ENCODE measurements around the gene ARHGAP24.

Gene ARHGAP24

GRCh38 chr4:85474818-85475630 lies at the start of gene ARHGAP24:
Gene ARHGAP24, plus strand, starts transcription at chr4:85475150.
- Histone ChIP-seq H3K9ac (ENCODE audit: low read length) (no peak within 1 kb of the TSS), H3K4me3 (ENCODE audit: low read length) (peak within 1 kb of the TSS; percentile 81), H3K27me3 (ENCODE audit: control insufficient read depth, insufficient read depth, low read length) (no peaks in the 10 kb centered on the region), H3K27ac (ENCODE audit: low read depth, low read length) (peak within 1 kb of the TSS; percentile 27), H3K36me3 (ENCODE audit: control insufficient read depth, insufficient read depth, low read length) (no peaks in the 10 kb centered on the region), H3K4me1 (ENCODE audit: control insufficient read depth, insufficient read depth, low read length) (no peaks in the 10 kb centered on the region)

GRCh38 chr4:85426366-85426765 lies 48.6 kb upstream of the ARHGAP24 start:
- Histone ChIP-seq H3K27me3 (ENCODE audit: control insufficient read depth, insufficient read depth, low read length) (no peaks in the 10 kb centered on the region), H3K36me3 (ENCODE audit: control insufficient read depth, insufficient read depth, low read length) (no peaks in the 10 kb centered on the region), H3K4me1 (ENCODE audit: control insufficient read depth, insufficient read depth, low read length) (no peaks in the 10 kb centered on the region), H3K4me3 (ENCODE audit: low read length) (no peak overlapping the region), H3K9ac (ENCODE audit: low read length) (no peak overlapping the region), H3K27ac (ENCODE audit: low read depth, low read length) (no peak overlapping the region)

GRCh38 chr4:85427123-85427522 lies 47.8 kb upstream of the ARHGAP24 start:
- Histone ChIP-seq H3K27me3 (ENCODE audit: control insufficient read depth, insufficient read depth, low read length) (no peaks in the 10 kb centered on the region), H3K36me3 (ENCODE audit: control insufficient read depth, insufficient read depth, low read length) (no peaks in the 10 kb centered on the region), H3K9ac (ENCODE audit: low read length) (no peak overlapping the region), H3K4me1 (ENCODE audit: control insufficient read depth, insufficient read depth, low read length) (no peaks in the 10 kb centered on the region), H3K4me3 (ENCODE audit: low read length) (no peak overlapping the region), H3K27ac (ENCODE audit: low read depth, low read length) (no peak overlapping the region)

GRCh38 chr4:85430226-85430625 lies 44.7 kb upstream of the ARHGAP24 start:
- Histone ChIP-seq H3K36me3 (ENCODE audit: control insufficient read depth, insufficient read depth, low read length) (no peaks in the 10 kb centered on the region), H3K27ac (ENCODE audit: low read depth, low read length) (no peak overlapping the region), H3K4me3 (ENCODE audit: low read length) (no peak overlapping the region), H3K4me1 (ENCODE audit: control insufficient read depth, insufficient read depth, low read length) (no peaks in the 10 kb centered on the region), H3K9ac (ENCODE audit: low read length) (no peak overlapping the region), H3K27me3 (ENCODE audit: control insufficient read depth, insufficient read depth, low read length) (no peaks in the 10 kb centered on the region)

GRCh38 chr4:85430697-85431096 lies 44.3 kb upstream of the ARHGAP24 start:
- Histone ChIP-seq H3K27me3 (ENCODE audit: control insufficient read depth, insufficient read depth, low read length) (no peaks in the 10 kb centered on the region), H3K4me1 (ENCODE audit: control insufficient read depth, insufficient read depth, low read length) (no peaks in the 10 kb centered on the region), H3K27ac (ENCODE audit: low read depth, low read length) (no peak overlapping the region), H3K36me3 (ENCODE audit: control insufficient read depth, insufficient read depth, low read length) (no peaks in the 10 kb centered on the region), H3K4me3 (ENCODE audit: low read length) (no peak overlapping the region), H3K9ac (ENCODE audit: low read length) (no peak overlapping the region)

GRCh38 chr4:85431156-85431555 lies 43.8 kb upstream of the ARHGAP24 start:
- Histone ChIP-seq H3K27ac (ENCODE audit: low read depth, low read length) (no peak overlapping the region), H3K4me1 (ENCODE audit: control insufficient read depth, insufficient read depth, low read length) (no peaks in the 10 kb centered on the region)

GRCh38 chr4:85431881-85432485 lies 43.0 kb upstream of the ARHGAP24 start:
- no peaks in the 10 kb centered on the region for H3K36me3 ChIP-seq (ENCODE audit: control insufficient read depth, insufficient read depth, low read length)
- no peak overlapping the region for H3K4me3 ChIP-seq (ENCODE audit: low read length)
- no peaks in the 10 kb centered on the region for H3K27me3 ChIP-seq (ENCODE audit: control insufficient read depth, insufficient read depth, low read length)
- H3K9ac ChIP-seq (ENCODE audit: low read length): no peak overlapping the region
- H3K4me1 ChIP-seq (ENCODE audit: control insufficient read depth, insufficient read depth, low read length): no peaks in the 10 kb centered on the region
- no peak overlapping the region for H3K27ac ChIP-seq (ENCODE audit: low read depth, low read length)

More at GRCh38 chr4:85431156-85431555, 43.8 kb upstream of the ARHGAP24 start:
- H3K4me3 ChIP-seq (ENCODE audit: low read length): no peak overlapping the region
- H3K9ac ChIP-seq (ENCODE audit: low read length): no peak overlapping the region
- no peaks in the 10 kb centered on the region for H3K27me3 ChIP-seq (ENCODE audit: control insufficient read depth, insufficient read depth, low read length)
- no peaks in the 10 kb centered on the region for H3K36me3 ChIP-seq (ENCODE audit: control insufficient read depth, insufficient read depth, low read length)

GRCh38 chr4:85445050-85445639 lies 29.8 kb upstream of the ARHGAP24 start:
- H3K36me3 ChIP-seq (ENCODE audit: control insufficient read depth, insufficient read depth, low read length): no peaks in the 10 kb centered on the region
- no peak overlapping the region for H3K9ac ChIP-seq (ENCODE audit: low read length)
- H3K27ac ChIP-seq (ENCODE audit: low read depth, low read length): no peak overlapping the region
- H3K4me1 ChIP-seq (ENCODE audit: control insufficient read depth, insufficient read depth, low read length): no peaks in the 10 kb centered on the region
- H3K4me3 ChIP-seq (ENCODE audit: low read length): no peak overlapping the region
- no peaks in the 10 kb centered on the region for H3K27me3 ChIP-seq (ENCODE audit: control insufficient read depth, insufficient read depth, low read length)

- Histone ChIP-seq H3K27ac (ENCODE audit: low read depth, low read length) (no peak overlapping the region), H3K9ac (ENCODE audit: low read length) (no peak overlapping the region), H3K4me1 (ENCODE audit: control insufficient read depth, insufficient read depth, low read length) (no peaks in the 10 kb centered on the region), H3K36me3 (ENCODE audit: control insufficient read depth, insufficient read depth, low read length) (no peaks in the 10 kb centered on the region), H3K27me3 (ENCODE audit: control insufficient read depth, insufficient read depth, low read length) (no peaks in the 10 kb centered on the region), H3K4me3 (ENCODE audit: low read length) (no peak overlapping the region)
These were observed 28.6 kb upstream of the ARHGAP24 start for GRCh38 chr4:85446141-85446861.

GRCh38 chr4:85448906-85449890 lies 25.8 kb upstream of the ARHGAP24 start:
- no peak overlapping the region for H3K4me3 ChIP-seq (ENCODE audit: low read length)
- H3K27me3 ChIP-seq (ENCODE audit: control insufficient read depth, insufficient read depth, low read length): no peaks in the 10 kb centered on the region
- no peaks in the 10 kb centered on the region for H3K4me1 ChIP-seq (ENCODE audit: control insufficient read depth, insufficient read depth, low read length)
- H3K9ac ChIP-seq (ENCODE audit: low read length): no peak overlapping the region
- no peaks in the 10 kb centered on the region for H3K36me3 ChIP-seq (ENCODE audit: control insufficient read depth, insufficient read depth, low read length)
- no peak overlapping the region for H3K27ac ChIP-seq (ENCODE audit: low read depth, low read length)

GRCh38 chr4:85452058-85452731 lies 22.8 kb upstream of the ARHGAP24 start:
- H3K4me1 ChIP-seq (ENCODE audit: control insufficient read depth, insufficient read depth, low read length): no peaks in the 10 kb centered on the region
- no peaks in the 10 kb centered on the region for H3K36me3 ChIP-seq (ENCODE audit: control insufficient read depth, insufficient read depth, low read length)
- H3K27me3 ChIP-seq (ENCODE audit: control insufficient read depth, insufficient read depth, low read length): no peaks in the 10 kb centered on the region
- H3K4me3 ChIP-seq (ENCODE audit: low read length): no peak overlapping the region
- no peak overlapping the region for H3K27ac ChIP-seq (ENCODE audit: low read depth, low read length)
- no peak overlapping the region for H3K9ac ChIP-seq (ENCODE audit: low read length)

Measured in rectal smooth muscle tissue (tissue), 1 donor.